ENCODE data around the gene SATB1.

DNA sequence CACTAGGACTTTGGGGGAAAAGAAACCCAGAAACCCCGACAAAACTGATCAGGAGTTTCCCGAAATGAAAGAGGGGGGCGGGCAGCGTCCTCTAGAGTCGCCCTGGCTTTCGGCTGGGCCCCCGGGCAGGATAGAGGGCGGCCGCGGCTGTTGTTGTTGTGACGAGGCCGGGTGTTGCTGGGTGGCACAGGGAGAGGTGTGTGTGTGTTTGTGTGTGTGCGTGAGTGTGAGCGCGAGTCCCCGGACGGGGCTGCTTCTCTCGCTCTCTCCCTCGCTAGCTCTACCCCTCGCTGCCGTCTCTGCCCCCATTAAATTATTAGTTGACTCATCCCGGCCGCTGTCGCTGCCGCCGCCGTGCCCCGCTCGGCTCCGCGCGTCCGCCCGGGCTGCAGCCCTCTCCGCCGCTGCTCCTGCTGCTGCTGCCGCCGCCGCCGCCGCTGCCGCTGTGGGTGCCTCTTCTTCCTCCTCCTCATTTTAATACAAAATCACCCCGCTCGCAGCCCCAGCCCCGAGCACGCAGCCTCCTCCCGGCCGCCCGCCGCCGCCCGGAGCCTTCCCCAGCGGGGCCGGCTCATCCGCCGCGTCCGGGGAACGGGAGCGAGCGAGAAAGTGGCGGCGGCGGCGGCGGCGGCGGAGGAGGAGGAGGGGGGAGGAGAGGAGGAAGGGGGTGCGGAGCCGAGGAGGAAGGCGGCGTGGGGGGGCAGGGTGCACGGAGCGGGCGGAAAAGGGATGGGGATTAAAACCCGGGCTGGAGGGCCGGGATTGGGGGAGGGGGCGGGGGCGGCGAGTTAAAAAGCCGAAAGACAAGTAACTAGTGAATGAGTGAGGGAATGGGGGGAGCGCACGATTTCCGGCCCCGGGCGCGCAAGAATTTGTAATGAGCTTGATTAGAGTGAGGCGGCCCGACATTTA, at the start of gene SATB1:
- TF ChIP-seq, protein P1, sequence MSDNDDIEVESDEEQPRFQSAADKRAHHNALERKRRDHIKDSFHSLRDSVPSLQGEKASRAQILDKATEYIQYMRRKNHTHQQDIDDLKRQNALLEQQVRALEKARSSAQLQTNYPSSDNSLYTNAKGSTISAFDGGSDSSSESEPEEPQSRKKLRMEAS (IDR thresholded peaks at IDR 0.05), result no peak
- no peak for TF ChIP-seq POLR2A (IDR thresholded peaks at IDR 0.05; ENCODE audit: borderline replicate concordance, extremely low read depth, insufficient read depth, insufficient read length)
